ENCODE results near the gene LURAP1L. TPM values are rescaled to one million over a fixed set of nuclear protein-coding genes. Genes with fewer than 3 reads are reported as not detected.
A peak's percentile ranks its signal among the peaks of the same experiment; 100 is the strongest.

LURAP1L gene
- total RNA-seq, 1 donor from 2014 or later = 25.6 TPM

GRCh38 chr9:12732971-12733370, 41.8 kb upstream of the LURAP1L start:
- peaks cover 5% of the 10 kb centered on the region for H3K36me3 Mint-ChIP-seq (ENCODE audit: unreplicated experiment)
- DNase-seq = no peak
- peaks cover 19% of the 10 kb centered on the region for H3K4me1 Mint-ChIP-seq (ENCODE audit: low read depth, unreplicated experiment)
- no peaks in the 10 kb centered on the region for H3K9me3 Mint-ChIP-seq (ENCODE audit: unreplicated experiment)
- H3K27ac Mint-ChIP-seq (ENCODE audit: unreplicated experiment) = no peak overlapping the region
- H3K27me3 Mint-ChIP-seq (ENCODE audit: unreplicated experiment) = no peaks in the 10 kb centered on the region
- H3K4me3 Mint-ChIP-seq (ENCODE audit: unreplicated experiment) = no peak overlapping the region
- no peak for TF ChIP-seq CTCF (IDR thresholded peaks at IDR 0.05; ENCODE audit: partially characterized antibody, unreplicated experiment)

- no peak for TF ChIP-seq CTCF (IDR thresholded peaks at IDR 0.05; ENCODE audit: partially characterized antibody, unreplicated experiment)
- Mint-ChIP-seq H3K9me3 (ENCODE audit: unreplicated experiment) (no peaks in the 10 kb centered on the region), H3K4me3 (ENCODE audit: unreplicated experiment) (no peak overlapping the region), H3K4me1 (ENCODE audit: low read depth, unreplicated experiment) (peaks cover 20% of the 10 kb centered on the region), H3K36me3 (ENCODE audit: unreplicated experiment) (peaks cover 5% of the 10 kb centered on the region), H3K27me3 (ENCODE audit: unreplicated experiment) (no peaks in the 10 kb centered on the region), H3K27ac (ENCODE audit: unreplicated experiment) (no peak overlapping the region)
- DNase-seq = no peak
These were observed 39.2 kb upstream of the LURAP1L start for GRCh38 chr9:12735665-12736064.

- Mint-ChIP-seq H3K36me3 (ENCODE audit: unreplicated experiment) (peaks cover 8% of the 10 kb centered on the region), H3K9me3 (ENCODE audit: unreplicated experiment) (no peaks in the 10 kb centered on the region), H3K27ac (ENCODE audit: unreplicated experiment) (peak overlapping the region; percentile 87), H3K4me1 (ENCODE audit: low read depth, unreplicated experiment) (peaks cover 20% of the 10 kb centered on the region), H3K4me3 (ENCODE audit: unreplicated experiment) (peak overlapping the region; percentile 41), H3K27me3 (ENCODE audit: unreplicated experiment) (no peaks in the 10 kb centered on the region)
- DNase-seq = no peak
- no peak for TF ChIP-seq CTCF (IDR thresholded peaks at IDR 0.05; ENCODE audit: partially characterized antibody, unreplicated experiment)
These were observed 36.9 kb upstream of the LURAP1L start for GRCh38 chr9:12737871-12738270.

- peaks cover 9% of the 10 kb centered on the region for H3K36me3 Mint-ChIP-seq (ENCODE audit: unreplicated experiment)
- no peak overlapping the region for H3K4me3 Mint-ChIP-seq (ENCODE audit: unreplicated experiment)
- DNase-seq = no peak
- TF ChIP-seq CTCF (IDR thresholded peaks at IDR 0.05; ENCODE audit: partially characterized antibody, unreplicated experiment) = no peak
- no peaks in the 10 kb centered on the region for H3K27me3 Mint-ChIP-seq (ENCODE audit: unreplicated experiment)
- H3K27ac Mint-ChIP-seq (ENCODE audit: unreplicated experiment) = no peak overlapping the region
- H3K9me3 Mint-ChIP-seq (ENCODE audit: unreplicated experiment) = no peaks in the 10 kb centered on the region
- peaks cover 20% of the 10 kb centered on the region for H3K4me1 Mint-ChIP-seq (ENCODE audit: low read depth, unreplicated experiment)
These were observed 35.7 kb upstream of the LURAP1L start for GRCh38 chr9:12739014-12739652.

- Mint-ChIP-seq H3K27me3 (ENCODE audit: unreplicated experiment) (no peaks in the 10 kb centered on the region), H3K36me3 (ENCODE audit: unreplicated experiment) (peaks cover 4% of the 10 kb centered on the region), H3K4me3 (ENCODE audit: unreplicated experiment) (no peak overlapping the region), H3K9me3 (ENCODE audit: unreplicated experiment) (peaks cover 2% of the 10 kb centered on the region), H3K4me1 (ENCODE audit: low read depth, unreplicated experiment) (peaks cover 16% of the 10 kb centered on the region), H3K27ac (ENCODE audit: unreplicated experiment) (no peak overlapping the region)
- no peak for DNase-seq
- no peak for TF ChIP-seq CTCF (IDR thresholded peaks at IDR 0.05; ENCODE audit: partially characterized antibody, unreplicated experiment)
These were observed 34.0 kb upstream of the LURAP1L start for GRCh38 chr9:12740845-12741244.

Data from glutamatergic neuron (in vitro differentiated cells).